HG03103 (cell line): ENCODE data around the gene OR10AD1.
A peak's percentile ranks its signal among the peaks of the same experiment; 100 is the strongest.
"Not testable (repeated sequence)": the region's sequence is repeated elsewhere in the genome, so short reads cannot be mapped to it uniquely, and the experiment has no call there.

Experiments used
- ATAC-seq: cut with Tn5 transposase; IDR thresholded peaks from one replicate; pipeline ENCODE4 v1.9.1; 2021; ENCODE audit warnings: low read depth; ENCODE audit not compliant: unreplicated experiment

Gene OR10AD1

GRCh38 chr12:48163150-48163747 is 39.8 kb downstream of the OR10AD1 start:
- no peak for ATAC-seq

DNA sequence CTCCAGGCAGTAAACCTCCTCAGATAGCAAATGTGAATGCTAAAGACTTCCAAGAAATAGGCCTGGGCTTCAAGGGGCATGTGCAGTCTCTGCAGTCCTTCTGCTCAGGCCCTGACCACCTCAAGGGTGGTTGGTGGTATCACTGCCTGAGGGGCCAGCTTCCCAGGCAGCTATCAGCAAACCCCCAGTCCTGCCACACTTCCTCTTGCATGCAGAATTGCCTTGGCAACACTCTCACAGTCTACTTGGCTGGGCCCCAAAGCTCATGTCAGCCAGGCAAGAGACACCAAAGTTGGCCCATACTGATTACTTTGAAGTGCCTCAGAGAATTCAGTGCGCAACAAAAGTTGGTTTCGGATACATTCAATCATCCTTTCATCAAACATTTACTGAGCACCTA is 42.3 kb downstream of the OR10AD1 start:
- no peak for ATAC-seq

DNA sequence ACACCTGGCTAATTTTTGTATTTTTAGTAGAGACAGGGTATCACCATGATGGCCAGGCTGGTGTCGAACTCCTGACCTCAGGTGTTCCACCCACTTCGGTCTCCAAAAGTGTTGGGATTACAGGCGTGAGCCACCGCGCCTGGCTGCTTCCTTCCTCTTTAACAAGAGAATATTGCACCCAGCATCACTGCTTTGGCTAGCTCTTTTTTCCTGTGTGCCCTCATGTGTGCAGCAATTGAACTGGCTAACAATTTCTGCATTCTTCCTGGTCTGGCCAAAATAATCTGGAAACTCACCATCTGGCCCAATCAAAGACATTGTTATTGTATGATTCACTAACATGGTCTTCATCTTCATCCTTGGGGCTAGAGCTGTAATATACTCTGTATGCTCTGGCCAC is 43.0 kb downstream of the OR10AD1 start:
- no peak for ATAC-seq

GRCh38 chr12:48157889-48158370 is 45.2 kb downstream of the OR10AD1 start:
- no peak for ATAC-seq

DNA sequence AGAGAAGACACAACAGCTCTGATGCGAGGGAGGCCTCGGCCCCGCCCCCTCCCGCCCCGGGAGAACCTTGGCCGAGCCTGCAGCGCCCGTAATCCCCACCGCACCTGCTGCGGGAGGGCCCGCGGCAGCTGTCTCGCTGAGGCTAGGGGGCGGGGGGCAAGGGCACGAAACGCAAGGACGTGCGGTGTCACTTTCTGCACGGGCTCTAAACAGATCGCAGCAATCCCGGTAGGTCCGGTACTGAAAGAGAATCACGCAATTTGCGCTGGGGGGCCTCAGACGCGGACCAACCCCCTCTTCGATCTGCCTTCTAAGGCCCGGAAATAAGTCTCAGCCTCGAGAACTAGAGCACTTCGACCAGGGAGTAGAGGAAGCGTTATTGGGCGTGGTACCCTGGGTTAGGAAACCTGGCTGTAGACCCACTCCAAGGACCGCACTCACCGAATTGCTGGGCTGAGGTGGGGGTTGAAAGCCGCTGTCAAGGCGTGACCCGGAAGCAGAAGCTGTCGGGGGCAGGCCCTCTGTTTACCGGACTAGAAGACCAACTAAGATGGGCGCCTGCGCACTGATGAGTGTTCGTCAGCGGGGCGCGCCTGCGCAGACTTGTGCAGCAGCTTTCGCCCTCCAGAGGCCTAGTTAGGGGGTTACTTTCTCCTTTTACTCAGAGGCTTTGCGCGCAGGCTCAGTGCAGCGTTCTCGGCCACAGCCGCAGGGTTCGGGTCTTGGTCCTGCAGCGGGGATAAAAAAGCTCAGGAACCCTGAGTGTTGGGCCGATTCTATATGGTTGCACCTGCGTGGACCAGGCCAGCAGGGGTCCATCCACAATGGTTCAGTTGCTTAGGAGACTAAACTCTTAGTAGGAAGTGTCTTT is 45.8 kb downstream of the OR10AD1 start, which contains the start of gene ASB8:
ASB8 (minus strand) TSS at position 498 of the 871 bp plus-strand sequence. CDS start 4,019 bp downstream, outside the sequence.
- ATAC-seq: peak; percentile 87

DNA sequence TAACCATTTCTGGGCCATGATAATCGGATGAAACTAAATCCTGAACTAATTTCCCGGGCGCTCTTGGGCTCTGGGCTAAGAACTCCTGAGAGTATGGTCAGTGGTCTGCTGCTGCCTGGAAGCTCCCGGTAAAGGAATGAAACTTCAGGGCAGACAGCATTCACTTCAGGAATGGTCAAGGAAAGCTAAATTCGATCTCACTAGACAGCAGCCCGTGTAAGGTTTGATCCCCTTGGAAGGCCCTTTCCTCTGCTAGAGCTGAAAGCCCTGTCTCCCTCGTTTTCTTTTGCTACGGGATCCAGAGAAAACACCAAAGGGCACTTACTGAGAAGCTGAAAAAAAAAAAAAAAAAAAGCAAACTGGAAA is 46.5 kb downstream of the OR10AD1 start:
- no peak for ATAC-seq

- not testable (repeated sequence) for ATAC-seq
These were observed 47.3 kb downstream of the OR10AD1 start for GRCh38 chr12:48155786-48156185.
